HepG2 (cell line): ENCODE measurements around the gene EVA1A. TPM values are rescaled to one million over a fixed set of nuclear protein-coding genes. Genes with fewer than 3 reads are reported as not detected.

Source experiments
- FIP1L1 ChIP-seq: fragments of 200-400 bp; formaldehyde crosslinking; IDR thresholded peaks from 2 replicates; pipeline ENCODE4 v1.6.1; 2018; ENCODE audit warnings: low read depth, mild to moderate bottlenecking, low read length, moderate library complexity, borderline replicate concordance; ENCODE audit not compliant: insufficient read depth
- FOXA3 ChIP-seq: IDR thresholded peaks from 2 replicates; pipeline ENCODE4 v1.6.1; 2016; ENCODE audit warnings: missing genetic modification reagents, missing compliant biosample characterization
- KLF15 ChIP-seq: sonication (generic); formaldehyde crosslinking; IDR thresholded peaks from 2 replicates; pipeline ENCODE4 v1.8.1; 2023; ENCODE audit warnings: borderline replicate concordance, mild to moderate bottlenecking, inconsistent platforms, missing genetic modification reagents, mixed read lengths
- NR2F1 ChIP-seq, 2 experiments: fragments of 450-650 bp in 1 of 2; formaldehyde crosslinking in 1 of 2; IDR thresholded peaks; 2 replicates each; pipeline versions ENCODE4 v1.5.0 to v1.6.1; 2016 to 2020; ENCODE audit warnings: mild to moderate bottlenecking in 1 of 2, missing compliant biosample characterization in 1 of 2, missing genetic modification reagents in 1 of 2, moderate library complexity in 1 of 2
- ZBTB3 ChIP-seq: sonication (generic); formaldehyde crosslinking; IDR thresholded peaks from 2 replicates; pipeline ENCODE4 v1.4.0; 2020; ENCODE audit warnings: low read depth, mild to moderate bottlenecking, moderate library complexity, missing genetic modification reagents, borderline replicate concordance
- ZC3H13 ChIP-seq: sonication (generic); formaldehyde crosslinking; IDR thresholded peaks from 2 replicates; pipeline ENCODE4 v1.8.1; 2023; ENCODE audit warnings: mild to moderate bottlenecking, missing genetic modification reagents, moderate library complexity
- ZIK1 ChIP-seq: sonication (generic); formaldehyde crosslinking; IDR thresholded peaks from 2 replicates; pipeline ENCODE4 v1.5.0; 2020; ENCODE audit warnings: mild to moderate bottlenecking, low read depth, missing genetic modification reagents, borderline replicate concordance
- ZNF138 ChIP-seq: sonication (generic); formaldehyde crosslinking; IDR thresholded peaks from 2 replicates; pipeline ENCODE4 v1.5.0; 2020; ENCODE audit warnings: mild to moderate bottlenecking, low read depth, missing genetic modification reagents
- ZNF207 ChIP-seq: fragments of 450-650 bp; IDR thresholded peaks from 2 replicates; pipeline ENCODE4 v1.6.1; 2016; ENCODE audit warnings: antibody characterized with exemption, borderline replicate concordance
- ZNF781 ChIP-seq: sonication (generic); formaldehyde crosslinking; IDR thresholded peaks from 2 replicates; pipeline ENCODE4 v1.5.1; 2020; ENCODE audit warnings: borderline replicate concordance, mild to moderate bottlenecking, missing genetic modification reagents; ENCODE audit errors: not compliant biosample characterization
- ZSCAN22 ChIP-seq: sonication (generic); formaldehyde crosslinking; IDR thresholded peaks from 2 replicates; pipeline ENCODE4 v1.4.0; 2020; ENCODE audit warnings: mild to moderate bottlenecking, missing genetic modification reagents
- polyA plus RNA-seq, 8 experiments: library from polyadenylated mRNA; depleted of rRNA in 3 of 8; stranded (reverse) in 7 of 8; unstranded in 1 of 8; fragments of >200 nt; fragmentation: Illumina TruSeq in 4 of 8; extraction: Trizol in 4 of 8; gene quantifications; 2 replicates each; pipeline versions ENCODE4 v1.2.1 to v1.2.3, GENCODE V29; 2011 to 2016; ENCODE audit warnings: low read depth in 4 of 8, missing spikeins in 1 of 8, mixed read lengths in 1 of 8; ENCODE audit not compliant: insufficient read depth in 1 of 8
- total RNA-seq, 5 experiments: library from RNA; depleted of rRNA; stranded (reverse); fragments of >200 nt; fragmentation: Illumina TruSeq; extraction: Trizol; gene quantifications; 2 replicates each; pipeline ENCODE4 v1.2.3, GENCODE V29; 2016; ENCODE audit warnings: low read depth in 1 of 5
- TF ChIP-seq, protein P1 (sequence below): sonication (generic); formaldehyde crosslinking; IDR thresholded peaks from 2 replicates; pipeline ENCODE4 v1.5.1; 2020; ENCODE audit warnings: mild to moderate bottlenecking, missing genetic modification reagents, moderate library complexity
- TF ChIP-seq, protein P2 (sequence below): sonication (generic); formaldehyde crosslinking; IDR thresholded peaks from 2 replicates; pipeline ENCODE4 v1.8.0; 2022; ENCODE audit warnings: mild to moderate bottlenecking, missing genetic modification reagents; ENCODE audit not compliant: insufficient replicate concordance
- TF ChIP-seq, protein P3 (sequence below): sonication (generic); formaldehyde crosslinking; IDR thresholded peaks from 2 replicates; pipeline ENCODE4 v1.5.0; 2020; ENCODE audit warnings: missing genetic modification reagents
- TF ChIP-seq, protein P4 (sequence below): sonication (generic); formaldehyde crosslinking; IDR thresholded peaks from 2 replicates; pipeline ENCODE4 v1.4.0; 2020; ENCODE audit warnings: mild to moderate bottlenecking, missing genetic modification reagents
- TF ChIP-seq, protein P5 (sequence below): sonication (generic); formaldehyde crosslinking; IDR thresholded peaks from 2 replicates; pipeline ENCODE4 v1.4.0; 2020; ENCODE audit warnings: mild to moderate bottlenecking, missing genetic modification reagents

EVA1A gene
- total and polyA plus RNA-seq, 2 of the 13 experiments (the other 11 are each of a cell fraction or from before 2014, with no cell fraction given) = 57.5 to 57.8 TPM

DNA sequence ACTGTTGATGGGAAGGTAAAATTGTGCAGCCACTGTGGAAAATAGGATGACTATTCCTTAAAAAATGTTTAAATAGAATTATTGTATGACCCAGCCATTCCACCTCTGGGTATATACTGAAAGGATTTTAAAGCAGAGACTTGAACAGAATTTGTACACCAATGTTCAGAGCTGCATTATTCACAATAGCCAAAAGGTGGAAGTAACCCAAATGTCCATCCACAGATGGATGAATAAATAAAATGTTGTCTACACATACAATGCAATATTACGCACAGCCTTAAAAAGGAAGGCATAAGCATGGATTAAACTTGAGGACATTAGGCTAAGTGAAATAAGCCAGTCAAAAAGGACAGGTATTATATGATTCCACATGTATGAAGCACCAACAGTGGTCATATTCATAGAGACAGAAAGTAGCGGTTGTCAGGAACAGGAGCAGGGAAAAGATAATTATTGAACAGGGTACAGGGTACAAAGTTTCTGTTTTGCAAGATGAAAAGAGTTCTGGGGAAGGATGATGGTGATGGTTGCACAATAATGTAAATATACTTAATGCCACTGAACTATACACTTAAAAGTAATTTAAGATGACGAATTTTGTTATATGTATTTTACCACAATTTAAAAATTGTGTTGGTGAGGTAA is 39.4 kb downstream of the EVA1A start (continued):
- TF ChIP-seq NR2F1 (CRISPR knock-in tag; IDR thresholded peaks at IDR 0.05) = peak in 1 of 2 experiments; percentile 60; a peak in 2 of 4 replicates
- TF ChIP-seq, protein P1, sequence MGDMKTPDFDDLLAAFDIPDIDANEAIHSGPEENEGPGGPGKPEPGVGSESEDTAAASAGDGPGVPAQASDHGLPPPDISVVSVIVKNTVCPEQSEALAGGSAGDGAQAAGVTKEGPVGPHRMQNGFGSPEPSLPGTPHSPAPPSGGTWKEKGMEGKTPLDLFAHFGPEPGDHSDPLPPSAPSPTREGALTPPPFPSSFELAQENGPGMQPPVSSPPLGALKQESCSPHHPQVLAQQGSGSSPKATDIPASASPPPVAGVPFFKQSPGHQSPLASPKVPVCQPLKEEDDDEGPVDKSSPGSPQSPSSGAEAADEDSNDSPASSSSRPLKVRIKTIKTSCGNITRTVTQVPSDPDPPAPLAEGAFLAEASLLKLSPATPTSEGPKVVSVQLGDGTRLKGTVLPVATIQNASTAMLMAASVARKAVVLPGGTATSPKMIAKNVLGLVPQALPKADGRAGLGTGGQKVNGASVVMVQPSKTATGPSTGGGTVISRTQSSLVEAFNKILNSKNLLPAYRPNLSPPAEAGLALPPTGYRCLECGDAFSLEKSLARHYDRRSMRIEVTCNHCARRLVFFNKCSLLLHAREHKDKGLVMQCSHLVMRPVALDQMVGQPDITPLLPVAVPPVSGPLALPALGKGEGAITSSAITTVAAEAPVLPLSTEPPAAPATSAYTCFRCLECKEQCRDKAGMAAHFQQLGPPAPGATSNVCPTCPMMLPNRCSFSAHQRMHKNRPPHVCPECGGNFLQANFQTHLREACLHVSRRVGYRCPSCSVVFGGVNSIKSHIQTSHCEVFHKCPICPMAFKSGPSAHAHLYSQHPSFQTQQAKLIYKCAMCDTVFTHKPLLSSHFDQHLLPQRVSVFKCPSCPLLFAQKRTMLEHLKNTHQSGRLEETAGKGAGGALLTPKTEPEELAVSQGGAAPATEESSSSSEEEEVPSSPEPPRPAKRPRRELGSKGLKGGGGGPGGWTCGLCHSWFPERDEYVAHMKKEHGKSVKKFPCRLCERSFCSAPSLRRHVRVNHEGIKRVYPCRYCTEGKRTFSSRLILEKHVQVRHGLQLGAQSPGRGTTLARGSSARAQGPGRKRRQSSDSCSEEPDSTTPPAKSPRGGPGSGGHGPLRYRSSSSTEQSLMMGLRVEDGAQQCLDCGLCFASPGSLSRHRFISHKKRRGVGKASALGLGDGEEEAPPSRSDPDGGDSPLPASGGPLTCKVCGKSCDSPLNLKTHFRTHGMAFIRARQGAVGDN = no peak
- peak; percentile 41; the same call in 1 of the 2 replicates for TF ChIP-seq ZBTB3 (CRISPR knock-in tag)
- TF ChIP-seq, protein P2, sequence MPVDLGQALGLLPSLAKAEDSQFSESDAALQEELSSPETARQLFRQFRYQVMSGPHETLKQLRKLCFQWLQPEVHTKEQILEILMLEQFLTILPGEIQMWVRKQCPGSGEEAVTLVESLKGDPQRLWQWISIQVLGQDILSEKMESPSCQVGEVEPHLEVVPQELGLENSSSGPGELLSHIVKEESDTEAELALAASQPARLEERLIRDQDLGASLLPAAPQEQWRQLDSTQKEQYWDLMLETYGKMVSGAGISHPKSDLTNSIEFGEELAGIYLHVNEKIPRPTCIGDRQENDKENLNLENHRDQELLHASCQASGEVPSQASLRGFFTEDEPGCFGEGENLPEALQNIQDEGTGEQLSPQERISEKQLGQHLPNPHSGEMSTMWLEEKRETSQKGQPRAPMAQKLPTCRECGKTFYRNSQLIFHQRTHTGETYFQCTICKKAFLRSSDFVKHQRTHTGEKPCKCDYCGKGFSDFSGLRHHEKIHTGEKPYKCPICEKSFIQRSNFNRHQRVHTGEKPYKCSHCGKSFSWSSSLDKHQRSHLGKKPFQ (CRISPR knock-in tag) = no peak
- TF ChIP-seq, protein P3, sequence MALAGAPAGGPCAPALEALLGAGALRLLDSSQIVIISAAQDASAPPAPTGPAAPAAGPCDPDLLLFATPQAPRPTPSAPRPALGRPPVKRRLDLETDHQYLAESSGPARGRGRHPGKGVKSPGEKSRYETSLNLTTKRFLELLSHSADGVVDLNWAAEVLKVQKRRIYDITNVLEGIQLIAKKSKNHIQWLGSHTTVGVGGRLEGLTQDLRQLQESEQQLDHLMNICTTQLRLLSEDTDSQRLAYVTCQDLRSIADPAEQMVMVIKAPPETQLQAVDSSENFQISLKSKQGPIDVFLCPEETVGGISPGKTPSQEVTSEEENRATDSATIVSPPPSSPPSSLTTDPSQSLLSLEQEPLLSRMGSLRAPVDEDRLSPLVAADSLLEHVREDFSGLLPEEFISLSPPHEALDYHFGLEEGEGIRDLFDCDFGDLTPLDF (CRISPR knock-in tag) = no peak; the same call in 1 of the 2 replicates
- TF ChIP-seq KLF15 (CRISPR knock-in tag) = no peak
- TF ChIP-seq FIP1L1 = no peak
- TF ChIP-seq ZNF138 (CRISPR knock-in tag) = no peak
- no peak for TF ChIP-seq ZSCAN22 (CRISPR knock-in tag)
- no peak for TF ChIP-seq ZNF781 (CRISPR knock-in tag)
- TF ChIP-seq, protein P4, sequence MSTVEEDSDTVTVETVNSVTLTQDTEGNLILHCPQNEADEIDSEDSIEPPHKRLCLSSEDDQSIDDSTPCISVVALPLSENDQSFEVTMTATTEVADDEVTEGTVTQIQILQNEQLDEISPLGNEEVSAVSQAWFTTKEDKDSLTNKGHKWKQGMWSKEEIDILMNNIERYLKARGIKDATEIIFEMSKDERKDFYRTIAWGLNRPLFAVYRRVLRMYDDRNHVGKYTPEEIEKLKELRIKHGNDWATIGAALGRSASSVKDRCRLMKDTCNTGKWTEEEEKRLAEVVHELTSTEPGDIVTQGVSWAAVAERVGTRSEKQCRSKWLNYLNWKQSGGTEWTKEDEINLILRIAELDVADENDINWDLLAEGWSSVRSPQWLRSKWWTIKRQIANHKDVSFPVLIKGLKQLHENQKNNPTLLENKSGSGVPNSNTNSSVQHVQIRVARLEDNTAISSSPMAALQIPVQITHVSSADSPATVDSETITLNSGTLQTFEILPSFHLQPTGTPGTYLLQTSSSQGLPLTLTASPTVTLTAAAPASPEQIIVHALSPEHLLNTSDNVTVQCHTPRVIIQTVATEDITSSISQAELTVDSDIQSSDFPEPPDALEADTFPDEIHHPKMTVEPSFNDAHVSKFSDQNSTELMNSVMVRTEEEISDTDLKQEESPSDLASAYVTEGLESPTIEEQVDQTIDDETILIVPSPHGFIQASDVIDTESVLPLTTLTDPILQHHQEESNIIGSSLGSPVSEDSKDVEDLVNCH (CRISPR knock-in tag) = no peak
- no peak for TF ChIP-seq ZC3H13
- TF ChIP-seq FOXA3 (CRISPR knock-in tag) = peak; percentile 99
- TF ChIP-seq, protein P5, sequence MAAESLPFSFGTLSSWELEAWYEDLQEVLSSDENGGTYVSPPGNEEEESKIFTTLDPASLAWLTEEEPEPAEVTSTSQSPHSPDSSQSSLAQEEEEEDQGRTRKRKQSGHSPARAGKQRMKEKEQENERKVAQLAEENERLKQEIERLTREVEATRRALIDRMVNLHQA (CRISPR knock-in tag) = no peak
- TF ChIP-seq ZNF207 = no peak
- TF ChIP-seq ZIK1 (CRISPR knock-in tag) = no peak
